GM12801 (cell line): Measurements from ENCODE around the gene ZDHHC16.

Experiments
- CTCF ChIP-seq: IDR thresholded peaks from one replicate; pipeline ENCODE4 v1.5.1; 2011; ENCODE audit warnings: control low read depth; ENCODE audit not compliant: insufficient read length; ENCODE audit errors: extremely low read depth

ZDHHC16 gene

GRCh38 chr10:97483506-97483905 is 37.5 kb downstream of the ZDHHC16 start:
- TF ChIP-seq CTCF = no peak

- no peak for TF ChIP-seq CTCF
These were observed 37.9 kb downstream of the ZDHHC16 start for GRCh38 chr10:97483921-97484320.

- no peak for TF ChIP-seq CTCF
These were observed 39.8 kb downstream of the ZDHHC16 start for GRCh38 chr10:97485647-97486281.

GRCh38 chr10:97490592-97490991 is 44.6 kb downstream of the ZDHHC16 start:
- no peak for TF ChIP-seq CTCF

GRCh38 chr10:97494151-97494550 is 48.2 kb downstream of the ZDHHC16 start:
- TF ChIP-seq CTCF = no peak

- no peak for TF ChIP-seq CTCF
These were observed 49.0 kb downstream of the ZDHHC16 start for GRCh38 chr10:97494863-97495506.

GRCh38 chr10:97497572-97498075 is 51.6 kb downstream of the ZDHHC16 start:
- no peak for TF ChIP-seq CTCF
